IPS DF 19.7 (cell line): ENCODE measurements around the gene PILRA.

Source experiments
- DNase-seq: peaks from one replicate; pipeline ENCODE4 v3.0.0-alpha.2; 2013; ENCODE audit warnings: low read depth, low spot score

Gene PILRA

DNA sequence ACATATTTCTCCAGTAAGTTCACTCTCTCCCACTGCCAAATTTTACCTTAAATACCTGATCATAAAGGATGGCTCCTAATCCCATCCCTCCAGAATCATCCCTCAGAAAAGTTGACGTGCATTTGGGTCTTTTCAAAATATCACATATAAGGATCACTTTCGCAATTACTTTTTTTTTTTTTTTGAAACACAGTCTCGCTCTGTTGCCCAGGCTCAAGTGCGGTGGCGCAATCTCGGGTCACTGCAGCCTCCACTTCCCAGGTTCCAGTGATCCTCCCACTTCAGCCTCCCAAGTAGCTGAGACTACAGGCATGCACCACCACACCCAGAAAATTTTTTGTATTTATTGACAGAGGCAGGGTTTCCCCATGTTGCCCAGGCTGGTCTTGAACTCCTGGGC, 37.8 kb downstream of the PILRA start:
- no peak for DNase-seq

DNA sequence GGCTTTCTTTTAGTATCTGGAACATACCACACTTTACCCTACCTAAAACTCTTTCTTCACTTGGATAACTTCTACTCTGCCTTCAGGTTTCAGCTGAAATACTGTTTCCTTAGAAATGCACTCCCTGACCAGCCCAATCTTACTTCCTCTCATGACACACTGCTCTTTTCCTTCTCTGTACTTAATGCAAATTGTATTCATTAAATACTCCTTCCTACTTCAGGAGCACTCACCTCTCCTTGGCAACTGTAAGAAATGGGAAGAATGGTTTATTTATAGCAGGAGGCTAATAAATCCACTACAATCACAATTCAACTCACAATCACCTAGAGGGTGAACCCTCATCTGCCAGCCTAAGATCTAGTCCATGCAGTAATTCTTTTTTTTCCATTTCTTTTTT, 40.1 kb downstream of the PILRA start:
- no peak for DNase-seq

DNA sequence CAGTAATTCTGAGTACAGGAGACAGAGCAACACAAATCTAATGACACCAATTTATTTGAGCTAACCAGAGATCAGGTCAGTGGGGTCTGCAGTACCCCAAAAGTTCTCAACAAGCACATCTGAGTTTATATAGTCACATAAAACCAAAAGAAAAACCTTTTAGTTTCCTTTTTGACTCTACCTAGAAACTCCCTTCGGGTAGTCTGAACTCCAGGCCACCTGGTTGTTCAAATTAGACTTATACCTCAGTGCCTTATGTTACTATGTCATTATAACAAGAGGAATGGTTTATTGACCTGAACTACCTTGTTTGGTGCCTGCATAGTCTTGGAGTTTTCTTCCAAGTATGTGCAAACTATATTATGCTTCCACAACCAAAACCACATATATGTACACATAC, 40.6 kb downstream of the PILRA start:
- DNase-seq: no peak

DNA sequence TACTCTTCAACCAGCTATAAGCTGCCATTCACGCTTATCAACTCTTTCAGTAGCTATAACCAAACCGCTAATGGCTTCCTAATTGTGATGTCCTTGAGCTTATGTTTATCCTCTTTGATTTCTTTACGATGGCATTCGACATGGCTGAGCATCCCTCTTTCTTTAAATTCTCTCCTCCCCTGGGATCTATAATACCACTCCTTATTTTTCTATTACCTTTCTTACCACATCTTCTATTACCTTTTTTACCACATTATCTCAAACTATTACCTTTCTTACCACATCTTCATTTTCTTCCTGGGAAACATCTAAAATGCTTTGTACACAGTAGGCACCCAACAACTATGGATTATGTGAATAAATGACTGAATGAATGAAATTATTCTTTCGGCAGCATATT, 42.2 kb downstream of the PILRA start:
- DNase-seq: no peak

DNA sequence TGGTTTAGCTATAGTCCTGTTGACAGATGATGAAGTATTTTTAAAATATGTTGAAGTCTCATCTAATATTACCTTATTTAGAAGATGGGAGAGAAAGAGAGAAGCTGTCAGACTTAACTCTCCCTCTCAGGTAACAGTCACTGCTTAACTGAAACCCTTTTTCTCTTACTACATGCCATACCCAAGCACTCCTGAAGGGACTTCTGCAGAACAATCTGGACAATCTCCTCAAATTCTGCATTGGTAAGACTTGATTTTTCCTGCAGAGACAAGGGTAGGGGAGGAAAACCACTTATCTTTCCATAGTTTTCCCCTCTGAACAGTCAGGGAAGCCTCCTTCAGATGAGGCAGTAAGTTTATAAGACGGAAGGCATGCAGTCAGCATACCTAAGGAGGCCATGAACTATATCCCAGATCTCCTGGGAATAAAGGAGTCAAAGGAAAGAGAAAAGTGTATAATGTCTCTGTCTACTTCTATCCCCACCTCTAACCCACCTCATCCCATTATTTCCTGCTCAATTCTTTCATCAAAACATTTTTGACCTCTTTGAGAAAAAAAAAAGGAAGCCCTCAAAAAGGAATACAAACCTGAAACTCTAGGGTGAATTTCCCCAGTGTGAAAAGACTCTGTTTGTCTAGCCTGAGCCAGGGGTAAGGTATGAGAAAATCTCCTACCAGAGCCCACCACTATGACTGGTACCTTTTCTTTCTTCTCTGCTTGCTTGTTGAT, 45.8 kb downstream of the PILRA start:
- DNase-seq: no peak

DNA sequence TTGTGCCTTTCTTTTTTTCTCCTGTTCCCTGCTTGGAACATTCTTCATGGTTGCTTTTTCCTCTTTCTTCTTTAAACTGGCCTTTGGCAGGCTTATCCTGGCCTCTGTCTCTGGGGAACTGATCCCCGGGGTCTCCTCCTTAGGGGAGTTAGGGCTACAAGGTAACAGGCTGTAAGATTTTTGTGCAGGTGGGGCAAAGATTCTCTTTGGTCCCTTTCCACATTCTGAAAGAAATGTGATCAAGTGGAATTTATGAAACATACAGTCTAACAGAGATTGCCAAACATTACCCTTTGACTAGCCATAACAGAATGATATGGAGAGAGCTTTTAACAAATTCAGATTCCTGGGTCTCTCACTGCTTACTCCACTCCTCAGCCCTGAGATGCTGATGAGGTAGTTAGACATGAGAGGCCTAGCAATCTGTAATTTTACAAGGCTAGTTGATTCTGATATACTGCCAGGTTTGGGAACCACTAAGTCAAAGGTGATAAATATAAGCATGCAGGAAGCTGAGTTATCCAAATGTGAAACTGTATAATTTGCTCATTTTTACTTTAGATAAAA, 46.5 kb downstream of the PILRA start:
- no peak for DNase-seq

DNA sequence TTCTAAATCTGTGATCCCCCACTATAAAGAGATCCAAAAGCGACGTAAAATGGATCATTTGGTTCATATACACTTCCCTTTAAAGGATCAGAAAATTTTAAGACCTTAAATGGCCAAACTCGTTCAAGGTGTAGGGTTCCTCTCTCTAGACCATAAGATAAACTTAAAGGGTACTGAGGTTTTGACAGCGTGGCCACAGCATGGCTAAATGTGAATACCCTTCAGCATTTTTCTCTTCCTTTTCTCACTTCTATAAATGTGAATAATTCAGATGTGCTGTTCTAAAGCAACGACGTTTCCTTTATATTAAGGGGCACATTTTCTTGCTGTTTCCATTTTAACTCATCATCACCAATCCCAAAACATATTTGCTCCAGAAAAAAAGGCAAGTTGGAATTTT, 50.0 kb downstream of the PILRA start:
- no peak for DNase-seq

DNA sequence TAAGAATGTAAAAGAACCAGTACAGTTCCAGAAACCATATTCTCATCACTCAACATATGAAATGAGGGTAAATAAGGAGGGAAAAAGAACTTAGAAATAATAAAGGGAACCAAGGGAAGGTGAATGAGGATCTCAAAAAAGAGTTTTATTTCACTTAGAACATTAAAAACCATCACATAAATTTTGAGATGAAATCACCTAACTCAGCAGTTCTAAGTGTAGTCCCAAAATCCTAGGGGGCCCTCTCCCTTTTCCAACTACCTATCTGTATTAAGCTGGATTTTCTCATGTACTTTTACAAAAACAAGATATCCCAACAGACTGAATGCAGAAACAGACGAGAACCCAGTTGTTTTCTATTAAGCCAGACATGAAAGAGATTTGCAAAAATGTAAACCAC, 52.1 kb downstream of the PILRA start:
- DNase-seq: no peak

DNA sequence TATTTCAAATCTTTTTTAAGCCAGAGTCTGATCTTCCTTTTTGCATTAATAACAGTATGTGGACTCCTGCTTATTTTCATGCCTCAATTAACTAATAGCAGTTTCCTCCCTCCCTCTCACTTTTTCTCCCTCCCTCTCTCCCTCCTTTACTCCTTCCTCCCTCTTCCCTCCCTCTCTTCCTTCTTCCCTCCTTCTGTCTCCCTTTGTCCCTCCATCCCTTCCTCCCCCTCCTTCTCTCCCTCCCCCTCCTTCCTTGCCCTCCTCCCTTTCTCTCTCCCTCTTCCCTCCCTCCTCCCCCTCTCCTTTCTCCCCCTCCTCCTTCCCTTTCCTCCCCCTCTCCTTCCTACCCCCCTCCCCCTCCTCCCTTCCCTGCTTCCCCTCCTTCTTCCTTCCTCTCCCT, 53.2 kb downstream of the PILRA start:
- no peak for DNase-seq

DNA sequence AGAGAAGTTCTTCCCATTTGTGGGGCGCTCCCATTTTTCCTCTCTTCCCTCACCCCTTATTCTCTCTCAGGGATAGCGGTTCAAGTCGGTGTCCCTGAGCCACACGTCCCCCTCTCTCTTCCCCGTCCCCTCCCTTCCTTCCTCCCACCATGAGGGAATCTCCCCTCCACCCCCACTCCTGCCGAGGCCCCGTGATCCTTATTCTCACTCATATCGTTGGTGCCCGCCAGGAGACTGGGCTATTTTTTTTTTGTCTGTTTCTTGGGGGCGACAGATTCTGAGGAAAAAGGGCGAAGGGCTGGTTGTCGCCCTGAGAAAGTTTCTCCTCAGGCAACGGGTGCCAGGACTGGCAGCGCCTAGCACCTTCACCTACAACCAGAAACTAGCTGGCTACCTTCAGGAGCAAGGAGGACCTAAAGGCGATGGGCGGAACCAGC, 54.5 kb downstream of the PILRA start:
- DNase-seq: no peak

DNA sequence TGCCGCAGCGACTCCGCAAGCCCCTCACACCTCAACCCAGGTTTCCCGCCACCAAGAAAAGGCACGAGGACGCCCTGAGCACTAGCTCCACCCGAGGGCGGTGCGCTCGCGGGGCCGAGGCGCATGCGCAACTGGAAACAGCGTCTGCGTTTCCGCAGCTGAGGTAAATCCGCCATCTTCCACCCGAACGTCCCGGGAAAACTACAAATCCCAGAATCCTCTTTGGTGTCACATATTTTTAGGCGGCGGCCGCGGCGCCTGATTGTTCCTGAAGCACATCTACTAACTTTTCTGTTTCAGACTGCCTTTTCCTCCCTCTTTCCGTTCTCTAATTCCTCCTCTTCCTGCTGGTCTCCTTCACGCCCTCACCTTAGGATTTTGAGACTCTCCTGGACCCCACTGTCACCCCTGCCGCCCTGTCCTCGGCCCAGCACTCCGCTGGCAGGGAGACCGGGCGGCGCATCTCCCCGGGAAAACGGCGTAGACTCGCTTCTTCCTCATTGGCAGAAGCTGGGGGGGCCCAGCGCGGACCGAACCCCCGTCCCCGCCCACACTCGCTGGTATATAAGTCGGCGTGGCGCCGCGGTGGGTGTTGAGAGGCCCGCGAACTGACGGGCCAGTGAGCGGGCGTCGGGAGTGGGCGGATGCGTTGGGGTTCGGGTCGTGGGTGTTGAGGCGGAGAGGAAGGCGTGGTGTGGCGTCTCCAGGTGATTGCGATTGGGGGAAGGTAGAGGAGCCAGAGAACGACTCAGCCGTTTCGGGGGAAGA, 55.1 kb downstream of the PILRA start, which contains the start of gene ZCWPW1:
ZCWPW1 (minus strand) TSS at position 505 of the 768 bp plus-strand sequence. CDS start 8,054 bp downstream, outside the sequence.
- peak; percentile 89 for DNase-seq

DNA sequence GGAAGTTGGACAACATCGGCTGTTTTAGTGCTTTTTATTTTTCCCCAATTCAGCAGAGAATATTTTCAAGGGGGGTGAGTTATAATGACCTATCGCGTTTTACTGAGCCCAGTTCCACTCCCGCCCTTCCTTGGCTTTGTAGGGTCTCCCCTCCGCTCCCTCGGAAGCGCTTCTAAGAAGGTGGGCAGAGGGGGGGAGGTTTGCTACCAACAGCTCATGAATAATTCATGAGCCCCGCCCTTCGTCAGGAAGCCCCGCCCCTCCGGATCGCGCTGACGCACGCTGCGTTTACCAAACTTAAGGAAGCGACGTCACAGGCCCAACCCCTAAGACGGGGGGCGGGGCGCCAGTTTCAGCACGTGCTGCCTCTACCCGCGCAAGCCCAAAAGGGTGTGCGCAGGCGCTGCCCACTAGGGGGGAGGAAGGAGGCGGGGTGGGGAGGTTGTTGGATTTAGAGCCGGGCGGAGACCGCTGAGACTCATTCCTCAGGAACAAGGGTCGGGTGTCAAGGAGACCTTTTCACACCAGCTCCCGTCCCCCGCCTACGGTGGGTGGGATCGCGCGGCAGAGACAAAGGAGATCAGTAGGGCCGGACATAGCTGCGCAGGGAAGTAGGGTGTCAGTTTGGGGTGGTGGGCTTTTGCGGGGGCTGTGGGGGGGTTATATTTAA, 55.8 kb downstream of the PILRA start:
- peak; percentile 86 for DNase-seq

DNA sequence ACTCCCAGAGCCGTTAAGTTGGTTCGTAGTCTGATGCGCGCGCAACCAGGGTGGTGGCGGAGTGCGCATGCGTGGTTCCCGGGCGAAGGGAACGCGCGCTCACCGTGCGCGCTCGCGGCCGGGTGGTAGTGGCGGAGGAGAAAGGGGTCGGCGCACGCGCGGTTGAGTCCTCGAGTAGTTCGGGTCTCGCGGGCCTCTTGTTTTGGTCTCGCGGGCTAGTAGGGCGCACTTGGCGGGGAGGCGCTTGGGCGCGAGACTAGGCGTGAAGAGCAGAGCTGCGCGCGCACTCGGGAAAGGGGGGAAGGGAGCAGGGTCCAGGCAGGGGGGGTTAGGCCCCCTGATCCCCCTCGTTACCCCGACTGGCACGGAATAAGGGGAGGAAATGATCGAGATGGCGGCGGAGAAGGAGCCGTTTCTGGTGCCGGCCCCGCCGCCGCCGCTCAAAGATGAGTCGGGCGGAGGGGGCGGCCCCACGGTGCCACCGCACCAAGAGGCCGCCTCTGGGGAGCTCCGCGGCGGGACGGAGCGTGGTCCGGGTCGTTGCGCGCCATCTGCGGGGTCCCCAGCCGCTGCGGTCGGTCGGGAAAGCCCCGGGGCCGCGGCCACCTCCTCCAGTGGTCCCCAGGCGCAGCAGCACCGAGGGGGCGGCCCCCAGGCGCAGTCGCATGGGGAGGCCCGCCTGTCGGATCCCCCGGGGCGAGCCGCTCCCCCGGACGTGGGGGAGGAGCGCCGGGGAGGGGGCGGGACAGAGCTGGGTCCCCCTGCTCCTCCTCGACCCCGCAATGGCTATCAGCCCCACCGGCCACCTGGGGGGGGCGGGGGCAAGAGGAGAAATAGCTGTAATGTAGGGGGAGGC, 56.6 kb downstream of the PILRA start, which contains the start of gene MEPCE:
MEPCE (plus strand) TSS at position 195 of the 856 bp plus-strand sequence; CDS start at position 383, 188 bp downstream.
- no peak for DNase-seq

DNA sequence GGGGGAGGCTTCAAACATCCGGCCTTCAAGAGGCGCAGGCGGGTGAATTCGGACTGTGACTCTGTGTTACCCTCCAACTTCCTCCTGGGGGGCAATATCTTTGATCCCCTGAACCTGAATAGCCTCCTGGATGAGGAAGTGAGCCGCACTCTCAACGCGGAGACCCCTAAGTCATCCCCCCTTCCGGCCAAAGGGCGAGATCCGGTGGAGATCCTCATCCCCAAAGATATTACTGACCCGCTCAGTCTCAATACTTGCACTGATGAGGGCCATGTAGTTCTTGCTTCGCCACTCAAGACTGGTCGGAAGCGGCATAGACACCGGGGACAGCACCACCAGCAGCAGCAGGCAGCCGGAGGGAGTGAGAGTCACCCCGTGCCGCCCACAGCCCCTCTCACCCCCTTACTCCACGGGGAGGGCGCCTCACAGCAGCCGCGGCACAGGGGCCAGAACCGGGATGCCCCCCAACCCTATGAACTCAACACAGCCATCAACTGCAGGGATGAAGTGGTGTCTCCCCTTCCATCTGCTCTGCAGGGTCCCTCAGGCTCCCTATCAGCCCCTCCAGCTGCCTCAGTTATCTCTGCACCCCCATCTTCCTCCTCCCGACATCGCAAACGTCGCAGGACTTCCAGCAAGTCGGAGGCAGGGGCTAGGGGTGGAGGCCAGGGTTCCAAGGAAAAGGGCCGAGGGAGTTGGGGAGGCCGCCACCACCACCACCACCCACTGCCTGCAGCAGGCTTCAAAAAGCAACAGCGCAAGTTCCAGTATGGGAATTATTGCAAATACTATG, 57.4 kb downstream of the PILRA start:
- no peak for DNase-seq

DNA sequence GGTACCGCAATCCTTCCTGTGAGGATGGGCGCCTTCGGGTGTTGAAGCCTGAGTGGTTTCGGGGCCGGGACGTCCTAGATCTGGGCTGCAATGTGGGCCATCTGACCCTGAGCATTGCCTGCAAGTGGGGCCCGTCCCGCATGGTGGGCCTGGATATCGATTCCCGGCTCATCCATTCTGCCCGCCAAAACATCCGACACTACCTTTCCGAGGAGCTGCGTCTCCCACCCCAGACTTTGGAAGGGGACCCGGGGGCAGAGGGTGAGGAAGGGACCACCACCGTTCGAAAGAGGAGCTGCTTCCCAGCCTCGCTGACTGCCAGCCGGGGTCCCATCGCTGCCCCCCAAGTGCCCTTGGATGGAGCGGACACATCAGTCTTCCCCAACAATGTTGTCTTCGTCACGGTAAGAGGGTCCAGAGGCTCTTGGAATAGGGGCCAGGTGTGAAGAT, 58.0 kb downstream of the PILRA start:
- DNase-seq: no peak

DNA sequence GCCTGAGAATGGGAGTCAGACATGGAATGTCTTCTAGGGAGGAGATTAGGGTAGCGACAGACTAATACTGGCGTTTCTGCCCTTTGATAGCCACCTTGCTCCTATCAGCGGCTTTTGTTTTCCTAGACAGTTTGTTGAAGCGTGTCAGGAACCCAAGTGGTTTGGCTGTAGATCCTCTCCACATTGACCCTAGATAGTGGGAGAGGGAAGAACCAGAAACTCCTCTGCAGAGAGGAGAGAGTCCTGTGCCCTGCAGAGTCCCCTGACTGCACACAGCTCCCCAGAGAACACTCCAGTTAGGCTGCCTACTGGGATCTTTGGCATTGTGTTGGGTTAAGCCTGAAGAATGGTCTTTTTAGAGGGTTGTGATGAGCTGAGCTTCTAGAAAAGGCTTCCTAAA, 58.8 kb downstream of the PILRA start:
- DNase-seq: no peak

DNA sequence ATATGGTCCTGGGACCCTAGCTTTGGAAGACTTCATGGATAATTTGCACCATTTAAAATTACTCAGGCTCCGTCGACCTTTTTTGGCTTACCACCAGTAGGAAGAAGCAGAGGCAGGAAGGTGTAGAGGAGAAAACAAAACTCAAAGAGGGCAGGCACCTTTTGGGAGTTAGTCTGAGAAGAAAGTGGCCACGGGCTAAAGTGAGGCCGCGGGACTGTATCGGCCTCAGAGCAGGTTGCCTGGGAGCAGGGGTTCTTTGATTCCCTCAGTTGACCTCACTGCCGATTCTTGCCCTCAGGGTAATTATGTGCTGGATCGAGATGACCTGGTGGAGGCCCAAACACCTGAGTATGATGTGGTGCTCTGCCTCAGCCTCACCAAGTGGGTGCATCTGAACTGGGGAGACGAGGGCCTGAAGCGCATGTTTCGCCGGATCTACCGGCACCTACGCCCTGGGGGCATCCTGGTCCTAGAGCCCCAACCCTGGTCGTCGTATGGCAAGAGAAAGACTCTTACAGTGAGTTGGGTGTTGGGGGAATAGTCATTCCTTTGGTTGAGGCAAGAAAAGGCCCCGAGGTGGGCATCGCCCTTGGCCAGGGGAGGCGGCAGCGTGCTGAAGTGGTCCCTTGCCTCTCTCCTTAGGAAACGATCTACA, 59.5 kb downstream of the PILRA start:
- no peak for DNase-seq

DNA sequence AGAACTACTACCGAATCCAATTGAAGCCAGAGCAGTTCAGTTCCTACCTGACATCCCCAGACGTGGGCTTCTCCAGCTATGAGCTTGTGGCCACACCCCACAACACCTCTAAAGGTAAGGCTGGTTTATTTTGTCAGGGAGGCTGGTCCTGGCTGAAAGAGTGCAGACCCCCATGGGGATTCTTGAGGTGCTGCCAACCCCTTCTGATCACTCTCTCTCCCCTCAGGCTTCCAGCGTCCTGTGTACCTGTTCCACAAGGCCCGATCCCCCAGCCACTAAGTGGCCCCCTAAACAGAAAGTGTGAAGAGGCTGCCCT, 59.9 kb downstream of the PILRA start:
- no peak for DNase-seq

DNA sequence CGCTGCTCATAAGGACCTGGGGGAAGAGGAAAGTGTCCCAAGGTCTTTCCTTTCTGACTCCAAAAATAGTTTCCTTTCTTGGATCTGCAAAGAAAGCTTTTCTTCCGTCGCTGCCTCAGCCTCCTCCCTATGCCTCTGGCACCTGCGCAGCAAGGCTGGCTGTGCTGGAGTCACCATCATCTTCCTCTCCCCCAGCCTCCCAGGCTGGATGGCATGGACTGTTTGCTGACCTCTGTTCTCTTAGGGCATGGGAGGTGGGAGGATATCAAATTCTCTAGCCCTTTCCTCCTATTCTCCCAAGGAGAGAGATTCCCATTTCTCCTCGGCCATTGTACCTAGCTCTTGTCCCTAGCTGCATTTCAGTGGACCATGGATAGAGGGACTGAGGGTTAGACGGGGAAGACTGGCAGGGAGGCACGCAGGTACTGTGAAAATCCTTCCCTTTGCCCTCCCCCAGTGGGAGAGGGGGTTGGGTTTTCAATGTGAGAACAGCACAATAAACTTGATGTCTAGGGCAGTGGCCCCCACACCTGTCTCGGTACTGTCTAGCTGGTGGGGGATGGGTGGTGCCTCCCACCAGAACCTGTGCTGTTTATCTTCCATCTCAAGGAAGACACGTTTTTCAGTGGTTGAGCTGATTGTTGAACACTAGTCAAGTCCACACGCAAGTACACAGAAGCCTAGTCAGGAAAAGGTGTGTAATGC, 60.5 kb downstream of the PILRA start:
- DNase-seq: no peak
